Lower leg skin (tissue), 3 donors: ENCODE measurements around the gene SEMA6A.

ENCODE experiments used
- POLR2A ChIP-seq, 2 donors: fragments of 450-650 bp; IDR thresholded peaks; one replicate each; pipeline ENCODE4 v1.6.1; 2016 to 2017; ENCODE audit warnings: antibody characterized with exemption in 2 of 2, mild to moderate bottlenecking in 1 of 2, moderate library complexity in 1 of 2
- TF ChIP-seq, protein P1 (sequence below), 3 donors: fragments of 450-650 bp; IDR thresholded peaks; one replicate each; pipeline ENCODE4 v1.5.1; 2016; ENCODE audit warnings: antibody characterized with exemption in 3 of 3, mild to moderate bottlenecking in 3 of 3, moderate library complexity in 2 of 3

DNA sequence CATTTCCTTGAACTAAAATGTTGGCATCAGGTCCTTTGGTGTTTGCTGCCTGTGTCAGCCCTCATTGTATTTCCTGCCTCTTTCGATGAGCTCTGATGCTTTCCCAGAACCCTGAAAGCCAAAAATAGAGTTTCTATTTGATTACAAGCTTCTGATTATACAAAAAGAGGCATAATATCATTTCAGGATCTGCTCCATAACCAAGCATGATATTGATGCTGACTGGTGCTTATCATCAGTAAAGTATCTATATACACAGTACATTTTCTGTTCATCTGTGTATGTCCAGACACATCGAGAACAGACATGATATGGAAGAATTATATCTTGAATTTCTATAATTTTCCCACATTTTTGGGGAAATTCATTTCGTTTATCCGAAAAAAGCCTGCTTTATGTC, 58.6 kb downstream of the SEMA6A start:
- TF ChIP-seq POLR2A (IDR thresholded peaks at IDR 0.05) = no peak
- TF ChIP-seq, protein P1, sequence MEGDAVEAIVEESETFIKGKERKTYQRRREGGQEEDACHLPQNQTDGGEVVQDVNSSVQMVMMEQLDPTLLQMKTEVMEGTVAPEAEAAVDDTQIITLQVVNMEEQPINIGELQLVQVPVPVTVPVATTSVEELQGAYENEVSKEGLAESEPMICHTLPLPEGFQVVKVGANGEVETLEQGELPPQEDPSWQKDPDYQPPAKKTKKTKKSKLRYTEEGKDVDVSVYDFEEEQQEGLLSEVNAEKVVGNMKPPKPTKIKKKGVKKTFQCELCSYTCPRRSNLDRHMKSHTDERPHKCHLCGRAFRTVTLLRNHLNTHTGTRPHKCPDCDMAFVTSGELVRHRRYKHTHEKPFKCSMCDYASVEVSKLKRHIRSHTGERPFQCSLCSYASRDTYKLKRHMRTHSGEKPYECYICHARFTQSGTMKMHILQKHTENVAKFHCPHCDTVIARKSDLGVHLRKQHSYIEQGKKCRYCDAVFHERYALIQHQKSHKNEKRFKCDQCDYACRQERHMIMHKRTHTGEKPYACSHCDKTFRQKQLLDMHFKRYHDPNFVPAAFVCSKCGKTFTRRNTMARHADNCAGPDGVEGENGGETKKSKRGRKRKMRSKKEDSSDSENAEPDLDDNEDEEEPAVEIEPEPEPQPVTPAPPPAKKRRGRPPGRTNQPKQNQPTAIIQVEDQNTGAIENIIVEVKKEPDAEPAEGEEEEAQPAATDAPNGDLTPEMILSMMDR (IDR thresholded peaks at IDR 0.05) = no peak
